Trophoblast cell (in vitro differentiated cells and primary cell): ENCODE data around the gene PDGFC.
"Not testable (repeated sequence)": the region's sequence is repeated elsewhere in the genome, so short reads cannot be mapped to it uniquely, and the experiment has no call there.

ENCODE experiments used
- DNase-seq, 2 donors: peaks; one replicate each; pipeline ENCODE4 v3.0.0-alpha.2; 2016
- H2AFZ ChIP-seq: 2 replicates; pipeline ENCODE4 v1.6.1; 2013; ENCODE audit warnings: low read length, moderate library complexity, mild to moderate bottlenecking; ENCODE audit not compliant: insufficient read depth, poor library complexity
- H2AK5ac ChIP-seq: 2 replicates; pipeline ENCODE4 v1.6.1; 2013; ENCODE audit warnings: mild to moderate bottlenecking, low read length
- H2BK120ac ChIP-seq: 2 replicates; pipeline ENCODE4 v1.6.1; 2013; ENCODE audit warnings: low read length, mild to moderate bottlenecking, moderate library complexity; ENCODE audit not compliant: insufficient read depth, poor library complexity
- H2BK12ac ChIP-seq: 2 replicates; pipeline ENCODE4 v1.6.1; 2013; ENCODE audit warnings: mild to moderate bottlenecking, low read length, moderate library complexity
- H2BK5ac ChIP-seq: 2 replicates; pipeline ENCODE4 v1.6.1; 2013; ENCODE audit warnings: low read length, low read depth, moderate library complexity, mild to moderate bottlenecking; ENCODE audit not compliant: poor library complexity
- H3K14ac ChIP-seq: 2 replicates; pipeline ENCODE4 v1.6.1; 2013; ENCODE audit warnings: mild to moderate bottlenecking, low read length
- H3K18ac ChIP-seq: 2 replicates; pipeline ENCODE4 v1.6.1; 2013; ENCODE audit warnings: mild to moderate bottlenecking, low read length
- H3K23ac ChIP-seq: 2 replicates; pipeline ENCODE4 v1.6.1; 2013; ENCODE audit warnings: low read length
- H3K27ac ChIP-seq: 2 replicates; pipeline ENCODE4 v1.5.1; 2013; ENCODE audit warnings: low read depth, mild to moderate bottlenecking, inconsistent platforms, low read length, moderate library complexity
- H3K27me3 ChIP-seq: 2 replicates; pipeline ENCODE4 v1.6.1; 2013; ENCODE audit warnings: inconsistent platforms, mild to moderate bottlenecking, low read length, moderate library complexity; ENCODE audit not compliant: insufficient read depth
- H3K36me3 ChIP-seq, 2 experiments: 1 replicate in 1 of 2; 2 replicates in 1 of 2; pipeline ENCODE4 v1.6.1; 2013; ENCODE audit warnings: low read length in 2 of 2, mild to moderate bottlenecking in 2 of 2, moderate library complexity in 1 of 2; ENCODE audit not compliant: insufficient read depth in 2 of 2, control insufficient read depth in 1 of 2
- H3K4ac ChIP-seq: 2 replicates; pipeline ENCODE4 v1.6.1; 2013; ENCODE audit warnings: low read depth, mild to moderate bottlenecking, low read length, moderate library complexity
- H3K4me1 ChIP-seq, 2 experiments: 1 replicate in 1 of 2; 2 replicates in 1 of 2; pipeline ENCODE4 v1.6.1; 2013; ENCODE audit warnings: low read length in 2 of 2, mild to moderate bottlenecking in 2 of 2, moderate library complexity in 1 of 2; ENCODE audit not compliant: insufficient read depth in 2 of 2, control insufficient read depth in 1 of 2
- H3K4me2 ChIP-seq: 2 replicates; pipeline ENCODE4 v1.6.1; 2013; ENCODE audit warnings: inconsistent platforms, mild to moderate bottlenecking, low read length, moderate library complexity
- H3K4me3 ChIP-seq: 2 replicates; pipeline ENCODE4 v1.5.1; 2013; ENCODE audit warnings: mild to moderate bottlenecking, low read depth, low read length, inconsistent platforms
- H3K79me1 ChIP-seq: one replicate; pipeline ENCODE4 v1.6.1; 2013; ENCODE audit warnings: low read length
- H3K79me2 ChIP-seq: 2 replicates; pipeline ENCODE4 v1.6.1; 2013; ENCODE audit warnings: low read length, mild to moderate bottlenecking; ENCODE audit not compliant: control insufficient read depth, insufficient read depth, poor library complexity
- H3K9ac ChIP-seq: 2 replicates; pipeline ENCODE4 v1.6.1; 2013; ENCODE audit warnings: mild to moderate bottlenecking, low read length
- H3K9me3 ChIP-seq: 2 replicates; pipeline ENCODE4 v1.6.1; 2013; ENCODE audit warnings: low read depth, mild to moderate bottlenecking, control low read depth, inconsistent platforms, low read length; ENCODE audit not compliant: insufficient read depth
- H4K12ac ChIP-seq: 2 replicates; pipeline ENCODE4 v1.6.1; 2013; ENCODE audit warnings: low read depth, mild to moderate bottlenecking, low read length, moderate library complexity
- H4K8ac ChIP-seq: 2 replicates; pipeline ENCODE4 v1.6.1; 2013; ENCODE audit warnings: low read depth, mild to moderate bottlenecking, low read length, moderate library complexity
- H4K91ac ChIP-seq: one replicate; pipeline ENCODE4 v1.6.1; 2013; ENCODE audit warnings: low read depth, mild to moderate bottlenecking, low read length, moderate library complexity
- WGBS: extraction: QIAGEN DNeasy Blood & Tissue Kit; methylation state at CpG from one replicate; pipeline ENCODE4 v1.1.7; 2013; ENCODE audit warnings: missing lambda C conversion rate; ENCODE audit not compliant: insufficient read length, insufficient coverage; ENCODE audit errors: extremely low coverage; 5-methylcytosine and 5-hydroxymethylcytosine counted together

Gene PDGFC

DNA sequence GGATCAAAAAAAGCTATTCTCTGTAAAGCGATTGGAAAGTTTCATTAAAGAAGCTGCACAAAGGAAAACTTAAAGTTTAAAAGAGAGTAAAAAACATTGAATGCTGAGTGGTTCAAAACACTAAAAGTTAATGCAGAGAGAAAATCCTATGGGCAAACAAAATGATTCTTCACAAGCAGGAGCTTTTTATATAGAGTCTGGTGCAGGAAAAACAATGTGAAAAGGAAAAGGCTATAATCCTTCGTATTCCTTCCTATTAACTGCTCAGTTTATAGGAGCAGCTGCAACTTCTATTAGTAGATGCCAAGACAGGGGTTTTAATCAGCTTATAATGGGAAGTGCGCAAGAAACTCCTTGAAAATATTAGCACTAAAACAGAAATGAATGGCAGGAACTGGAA, 100.7 kb downstream of the PDGFC start:
- Histone ChIP-seq H2BK12ac (no peak overlapping the region), H3K27ac (no peak overlapping the region), H3K9me3 (no peaks in the 10 kb centered on the region), H3K27me3 (no peaks in the 10 kb centered on the region), H2AK5ac (no peak overlapping the region), H2AFZ (no peak overlapping the region), H2BK5ac (no peak overlapping the region), H3K18ac (no peak overlapping the region), H3K23ac (no peak overlapping the region), H2BK120ac (no peak overlapping the region), H3K9ac (no peak overlapping the region), H3K79me2 (no peaks in the 10 kb centered on the region), H3K4me2 (no peak overlapping the region), H3K4ac (no peak overlapping the region), H4K8ac (no peak overlapping the region), H4K12ac (no peak overlapping the region), H3K4me1 (peaks cover 0 to 3% of the 10 kb centered on the region in 2 experiments), H3K14ac (no peak overlapping the region), H4K91ac (no peak overlapping the region), H3K36me3 (no peaks in the 10 kb centered on the region), H3K4me3 (no peak overlapping the region), H3K79me1 (no peaks in the 10 kb centered on the region)
- DNase-seq = no peak
- no CpG with 5 or more reads among the region's 3 CpGs for WGBS

DNA sequence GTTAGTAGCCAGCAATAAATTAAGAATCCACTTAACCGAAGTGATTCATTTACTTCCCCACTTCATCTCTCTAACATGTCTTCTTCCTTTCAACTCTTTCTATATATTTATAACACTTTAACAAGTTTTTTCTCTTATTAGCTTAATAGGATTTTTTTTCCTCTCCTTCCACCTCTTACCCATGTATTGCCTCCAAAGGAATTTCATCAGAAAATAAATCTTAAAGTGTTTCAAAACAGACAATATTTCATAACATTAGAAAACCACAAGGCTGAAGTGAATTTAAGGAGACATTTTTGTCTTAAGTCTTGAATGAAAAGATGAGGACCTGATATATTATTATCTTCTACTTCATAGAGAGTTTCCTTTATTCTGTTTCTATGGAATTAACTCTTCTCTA, 101.5 kb downstream of the PDGFC start:
- Histone ChIP-seq H4K12ac (no peak overlapping the region), H3K4ac (no peak overlapping the region), H3K18ac (no peak overlapping the region), H2BK12ac (no peak overlapping the region), H3K9ac (no peak overlapping the region), H3K14ac (no peak overlapping the region), H3K36me3 (no peaks in the 10 kb centered on the region), H3K27me3 (no peaks in the 10 kb centered on the region), H3K4me3 (no peak overlapping the region), H4K8ac (no peak overlapping the region), H2BK5ac (no peak overlapping the region), H2AK5ac (no peak overlapping the region), H2BK120ac (no peak overlapping the region), H3K9me3 (no peaks in the 10 kb centered on the region), H2AFZ (no peak overlapping the region), H3K79me2 (no peaks in the 10 kb centered on the region), H4K91ac (no peak overlapping the region), H3K4me1 (no peaks in the 10 kb centered on the region), H3K27ac (no peak overlapping the region), H3K79me1 (no peaks in the 10 kb centered on the region), H3K23ac (no peak overlapping the region), H3K4me2 (no peak overlapping the region)
- DNase-seq = no peak
- WGBS = no CpG with 5 or more reads among the region's 1 CpG

DNA sequence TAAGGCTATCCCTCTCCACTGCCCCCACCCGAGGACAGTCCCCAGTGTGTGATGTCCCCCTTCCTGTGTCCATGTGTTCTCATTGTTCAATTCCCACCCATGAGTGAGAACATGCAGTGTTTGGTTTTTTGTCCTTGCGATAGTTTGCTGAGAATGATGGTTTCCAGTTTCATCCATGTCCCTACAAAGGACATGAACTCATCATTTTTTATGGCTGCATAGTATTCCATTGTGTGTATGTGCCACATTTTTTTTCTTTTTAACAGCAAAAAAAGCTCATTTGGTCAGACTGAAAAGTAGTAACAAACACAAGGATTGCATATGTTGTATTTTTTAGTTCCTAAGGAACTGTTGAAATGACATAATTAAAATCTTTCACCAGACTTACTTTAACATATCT, 105.5 kb downstream of the PDGFC start:
- H3K4me1 ChIP-seq, H4K8ac ChIP-seq, H3K36me3 ChIP-seq, H3K14ac ChIP-seq, H3K79me2 ChIP-seq, H3K27me3 ChIP-seq, H3K18ac ChIP-seq, H4K91ac ChIP-seq, H2AFZ ChIP-seq, H3K4me3 ChIP-seq, H2AK5ac ChIP-seq, H3K9ac ChIP-seq, H3K4me2 ChIP-seq, H4K12ac ChIP-seq, H2BK5ac ChIP-seq, H3K9me3 ChIP-seq, H3K4ac ChIP-seq, H3K23ac ChIP-seq, H3K27ac ChIP-seq, H3K79me1 ChIP-seq, DNase-seq, H2BK12ac ChIP-seq, H2BK120ac ChIP-seq: not testable (repeated sequence)
- WGBS = no CpG with 5 or more reads among the region's 2 CpGs

DNA sequence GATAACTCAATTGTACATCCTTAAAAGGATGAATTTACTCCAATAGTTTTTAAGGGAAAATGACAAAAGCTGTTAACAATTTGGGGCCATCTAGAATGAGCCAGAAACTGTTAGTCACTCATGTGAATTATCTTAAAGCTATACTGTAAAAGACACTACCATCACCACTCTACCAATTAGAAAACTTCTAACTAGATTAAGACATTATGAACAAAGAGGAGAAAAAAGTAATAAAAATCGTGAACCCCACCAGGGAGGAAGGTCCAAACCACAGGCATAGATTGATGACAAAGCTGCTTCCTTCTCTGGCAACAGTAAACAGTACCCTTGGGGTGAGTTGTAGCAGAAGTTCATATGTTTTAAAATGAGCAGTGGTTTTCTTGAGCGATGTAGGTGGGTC, 106.1 kb downstream of the PDGFC start:
- H3K18ac ChIP-seq = no peak overlapping the region
- no peak overlapping the region for H2BK120ac ChIP-seq
- no peak overlapping the region for H3K14ac ChIP-seq
- H3K27me3 ChIP-seq = no peaks in the 10 kb centered on the region
- H3K79me1 ChIP-seq = no peaks in the 10 kb centered on the region
- H2BK12ac ChIP-seq = no peak overlapping the region
- H3K4ac ChIP-seq = no peak overlapping the region
- no peaks in the 10 kb centered on the region for H3K79me2 ChIP-seq
- H4K12ac ChIP-seq = no peak overlapping the region
- no peak overlapping the region for H4K91ac ChIP-seq
- DNase-seq = no peak
- H3K27ac ChIP-seq = no peak overlapping the region
- H3K9ac ChIP-seq = no peak overlapping the region
- H2AFZ ChIP-seq = no peak overlapping the region
- WGBS = no CpG with 5 or more reads among the region's 2 CpGs
- no peak overlapping the region for H2AK5ac ChIP-seq
- no peaks in the 10 kb centered on the region for H3K4me1 ChIP-seq
- H3K4me2 ChIP-seq = no peak overlapping the region
- H3K36me3 ChIP-seq = no peaks in the 10 kb centered on the region
- no peak overlapping the region for H3K23ac ChIP-seq
- H3K9me3 ChIP-seq = no peaks in the 10 kb centered on the region
- no peak overlapping the region for H4K8ac ChIP-seq
- H2BK5ac ChIP-seq = no peak overlapping the region
- no peak overlapping the region for H3K4me3 ChIP-seq
